Stimulated activated CD4-positive, alpha-beta T cell treated with anti-CD3 and anti-CD28 coated beads, Interleukin-2, amount 100 ng/mL, for 24 hours (primary cell): ENCODE data around the gene LRMDA.

ENCODE experiments used
- DNase-seq, 2 donors: peaks; one replicate each; pipeline ENCODE4 v3.0.0-alpha.2; 2020

The LRMDA gene

GRCh38 chr10:76017026-76017732, 585.8 kb downstream of the LRMDA start:
- DNase-seq, result no peak

- no peak for DNase-seq
These were observed 586.5 kb downstream of the LRMDA start for GRCh38 chr10:76017733-76018433.

- no peak for DNase-seq
These were observed 589.2 kb downstream of the LRMDA start for GRCh38 chr10:76020630-76021029.

- no peak for DNase-seq
These were observed 590.0 kb downstream of the LRMDA start for GRCh38 chr10:76021398-76021797.

GRCh38 chr10:76022366-76022765, 590.9 kb downstream of the LRMDA start:
- no peak for DNase-seq

- DNase-seq, result no peak
These were observed 591.6 kb downstream of the LRMDA start for GRCh38 chr10:76023007-76023406.

GRCh38 chr10:76024460-76025123, 593.2 kb downstream of the LRMDA start:
- DNase-seq, result no peak

GRCh38 chr10:76025124-76025477, 593.7 kb downstream of the LRMDA start:
- no peak for DNase-seq

- no peak for DNase-seq
These were observed 594.9 kb downstream of the LRMDA start for GRCh38 chr10:76026176-76026771.

GRCh38 chr10:76026905-76027304, 595.5 kb downstream of the LRMDA start:
- no peak for DNase-seq

GRCh38 chr10:76029782-76030181, 598.4 kb downstream of the LRMDA start:
- no peak for DNase-seq

- DNase-seq, result no peak
These were observed 599.7 kb downstream of the LRMDA start for GRCh38 chr10:76031099-76031498.

GRCh38 chr10:76031769-76032699, 600.6 kb downstream of the LRMDA start:
- no peak for DNase-seq

- no peak for DNase-seq
These were observed 601.2 kb downstream of the LRMDA start for GRCh38 chr10:76032700-76033039.

- no peak for DNase-seq
These were observed 602.2 kb downstream of the LRMDA start for GRCh38 chr10:76033457-76034196.

- no peak for DNase-seq
These were observed 603.2 kb downstream of the LRMDA start for GRCh38 chr10:76034353-76035205.

- no peak for DNase-seq
These were observed 604.0 kb downstream of the LRMDA start for GRCh38 chr10:76035206-76036110.

- DNase-seq, result peak; percentile 45 to 59
These were observed 604.9 kb downstream of the LRMDA start for GRCh38 chr10:76036111-76036940.

GRCh38 chr10:76036962-76037361, 605.5 kb downstream of the LRMDA start:
- no peak for DNase-seq
